SK-N-MC (cell line): ENCODE measurements around the gene RNU7-1.

Experiments used
- EZH2 ChIP-seq: fragments of 200-600 bp; sonication (generic); IDR thresholded peaks from one replicate; pipeline ENCODE4 v1.6.1; 2017; ENCODE audit warnings: antibody characterized with exemption
- POLR2AphosphoS5 ChIP-seq: IDR thresholded peaks from 2 replicates; pipeline ENCODE4 v1.6.1; 2012; ENCODE audit warnings: mild to moderate bottlenecking, low read depth, low read length, borderline replicate concordance

- TF ChIP-seq EZH2 (no peak), POLR2AphosphoS5 (no peak)
These were observed 34.0 kb upstream of the RNU7-1 start for GRCh38 chr12:6909421-6910145.
